ENCODE data around the gene DNASE1L2.

DNASE1L2 gene

DNA sequence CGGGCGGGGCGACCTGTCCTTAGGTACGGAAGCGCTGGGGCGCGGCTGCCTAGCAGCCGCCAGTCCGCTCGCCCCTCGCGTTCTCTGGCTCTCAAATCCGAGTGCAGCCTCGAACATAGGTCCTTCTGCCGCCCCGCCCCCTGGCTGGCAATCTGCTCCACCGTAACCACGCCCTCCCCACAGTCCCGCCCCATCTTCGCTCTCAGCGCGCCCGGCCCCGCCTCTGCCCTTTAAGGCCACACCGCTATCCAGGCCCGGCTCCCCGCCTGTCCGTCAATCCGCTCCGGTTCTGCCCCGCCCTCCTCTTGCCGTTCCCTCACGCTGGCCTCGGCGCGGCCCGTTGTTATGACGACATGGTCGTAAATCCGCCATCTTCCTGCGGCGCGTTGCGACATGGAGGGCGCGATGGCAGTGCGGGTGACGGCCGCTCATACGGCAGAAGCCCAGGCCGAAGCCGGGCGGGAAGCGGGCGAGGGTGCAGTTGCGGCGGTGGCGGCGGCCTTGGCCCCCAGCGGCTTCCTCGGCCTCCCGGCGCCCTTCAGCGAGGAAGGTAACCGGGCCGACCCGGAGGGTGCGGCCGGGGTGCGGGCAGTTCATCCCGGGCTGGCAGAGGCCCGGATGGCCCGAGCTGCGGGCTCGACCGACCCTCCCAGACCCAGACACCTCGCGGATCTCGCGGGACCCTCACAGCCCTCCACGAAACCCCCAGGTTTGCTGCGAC, 12.9 kb upstream of the DNASE1L2 start, which contains the start of gene E4F1:
TSS of gene E4F1 (plus strand) at position 371 of the 721 bp plus-strand sequence. CDS start at position 394, 23 bp downstream.
- in situ Hi-C loops (cut with MboI; ENCODE audit: low sequenced_read_pairs): no loop called here

DNA sequence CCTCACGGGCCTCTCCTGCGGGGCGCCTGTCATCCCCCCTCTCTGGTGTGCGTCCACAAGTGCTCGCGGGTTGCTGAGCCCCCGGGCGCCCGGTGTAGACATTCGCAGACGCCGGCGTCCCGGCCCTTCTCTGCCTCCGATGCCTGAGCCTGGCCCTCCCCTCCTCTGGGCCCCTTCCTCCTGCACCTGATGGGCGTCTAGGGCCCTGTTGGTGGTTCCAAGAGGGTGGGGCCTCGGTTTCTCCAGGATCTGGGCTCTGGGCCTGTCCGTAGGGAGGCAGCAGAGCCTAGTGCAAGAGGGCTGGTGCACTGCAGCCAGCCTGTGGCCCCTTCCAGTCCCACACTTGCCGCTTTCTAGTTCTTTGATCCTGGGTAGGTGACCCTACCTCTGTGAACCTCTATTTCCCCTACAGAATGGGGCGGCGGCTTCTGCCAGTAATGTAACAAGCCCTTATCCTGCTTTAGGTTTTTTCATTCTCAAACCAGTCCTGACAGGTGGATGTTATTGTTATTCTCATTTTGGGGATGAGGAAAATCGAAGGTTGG, 12.2 kb upstream of the DNASE1L2 start:
- in situ Hi-C loops (cut with MboI; ENCODE audit: low sequenced_read_pairs): no loop called here

- in situ Hi-C loops (cut with MboI; ENCODE audit: low sequenced_read_pairs): no loop called here
These were observed 9.9 kb upstream of the DNASE1L2 start for GRCh38 chr16:2226245-2226793.

GRCh38 chr16:2226918-2227317, 9.3 kb upstream of the DNASE1L2 start:
- in situ Hi-C loops (cut with MboI; ENCODE audit: low sequenced_read_pairs): no loop called here

DNA sequence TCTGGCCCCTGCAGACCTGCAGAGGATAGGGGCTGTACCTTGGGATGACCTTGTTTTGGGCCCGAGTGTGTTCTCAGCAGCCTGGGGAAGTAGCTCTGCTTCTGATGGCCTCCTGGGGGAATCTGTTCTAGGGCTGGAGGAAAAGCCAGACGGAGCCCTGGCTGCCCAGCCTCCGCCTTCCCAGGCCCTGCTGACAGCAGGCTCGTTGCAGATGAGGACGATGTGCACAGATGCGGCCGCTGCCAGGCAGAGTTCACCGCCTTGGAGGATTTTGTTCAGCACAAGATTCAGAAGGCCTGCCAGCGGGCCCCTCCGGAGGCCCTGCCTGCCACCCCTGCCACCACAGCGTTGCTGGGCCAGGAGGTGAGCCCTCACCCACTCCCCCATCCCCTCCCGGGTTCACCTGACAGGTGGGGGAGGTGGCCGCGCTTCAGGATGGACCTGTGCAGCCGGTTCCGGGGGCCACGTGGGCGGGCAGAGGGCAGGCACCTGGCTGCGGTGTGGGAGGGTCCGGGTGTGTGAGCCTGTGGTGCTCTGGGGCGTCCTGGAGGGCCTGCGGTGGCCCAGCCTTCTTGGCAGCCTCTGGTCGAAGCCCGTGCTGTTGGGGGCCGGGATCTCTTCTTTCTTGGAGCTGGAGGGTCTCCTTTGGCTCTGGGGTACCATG, 8.0 kb upstream of the DNASE1L2 start:
- in situ Hi-C loops (cut with MboI; ENCODE audit: low sequenced_read_pairs): no loop called here

GRCh38 chr16:2229091-2229490, 7.2 kb upstream of the DNASE1L2 start:
- in situ Hi-C loops (cut with MboI; ENCODE audit: low sequenced_read_pairs): no loop called here

DNA sequence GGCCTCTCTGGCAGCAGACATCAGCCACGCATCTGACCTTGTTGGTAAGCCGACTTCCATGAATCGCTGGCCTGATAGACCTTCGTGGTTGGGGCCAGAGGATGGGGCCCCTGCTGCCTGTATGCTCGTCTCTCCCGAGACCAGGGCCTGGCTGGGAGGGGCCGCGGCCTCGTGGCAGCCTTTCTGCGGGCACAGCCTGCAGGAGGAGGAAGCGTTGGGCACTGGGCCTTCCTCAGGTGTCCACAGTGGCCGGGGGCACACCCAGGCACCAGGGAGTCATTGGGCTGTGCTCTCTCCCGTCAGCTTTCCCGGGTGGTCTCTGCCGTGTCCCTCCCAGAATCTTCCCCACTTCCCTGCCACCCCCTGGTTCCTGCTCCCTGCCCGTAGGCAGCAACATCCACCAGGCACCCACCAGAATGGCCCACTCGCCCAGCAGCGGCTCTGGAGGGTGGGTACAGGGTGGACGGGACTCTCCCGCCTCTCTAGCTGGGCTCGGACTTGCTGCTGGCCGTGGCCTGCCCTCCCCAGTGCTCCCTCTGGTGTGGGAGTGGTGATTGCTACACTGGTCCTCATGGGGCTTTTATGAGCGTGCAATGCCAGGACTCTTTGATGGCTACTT, 6.5 kb upstream of the DNASE1L2 start:
- in situ Hi-C loops (cut with MboI; ENCODE audit: low sequenced_read_pairs): no loop called here

- in situ Hi-C loops (cut with MboI; ENCODE audit: low sequenced_read_pairs): no loop called here
These were observed 5.9 kb upstream of the DNASE1L2 start for GRCh38 chr16:2230376-2230775.

GRCh38 chr16:2231016-2231931, 5.0 kb upstream of the DNASE1L2 start:
- in situ Hi-C loops (cut with MboI; ENCODE audit: low sequenced_read_pairs): no loop called here

GRCh38 chr16:2232094-2232990, 3.9 kb upstream of the DNASE1L2 start:
- in situ Hi-C loops (cut with MboI; ENCODE audit: low sequenced_read_pairs): no loop called here

DNA sequence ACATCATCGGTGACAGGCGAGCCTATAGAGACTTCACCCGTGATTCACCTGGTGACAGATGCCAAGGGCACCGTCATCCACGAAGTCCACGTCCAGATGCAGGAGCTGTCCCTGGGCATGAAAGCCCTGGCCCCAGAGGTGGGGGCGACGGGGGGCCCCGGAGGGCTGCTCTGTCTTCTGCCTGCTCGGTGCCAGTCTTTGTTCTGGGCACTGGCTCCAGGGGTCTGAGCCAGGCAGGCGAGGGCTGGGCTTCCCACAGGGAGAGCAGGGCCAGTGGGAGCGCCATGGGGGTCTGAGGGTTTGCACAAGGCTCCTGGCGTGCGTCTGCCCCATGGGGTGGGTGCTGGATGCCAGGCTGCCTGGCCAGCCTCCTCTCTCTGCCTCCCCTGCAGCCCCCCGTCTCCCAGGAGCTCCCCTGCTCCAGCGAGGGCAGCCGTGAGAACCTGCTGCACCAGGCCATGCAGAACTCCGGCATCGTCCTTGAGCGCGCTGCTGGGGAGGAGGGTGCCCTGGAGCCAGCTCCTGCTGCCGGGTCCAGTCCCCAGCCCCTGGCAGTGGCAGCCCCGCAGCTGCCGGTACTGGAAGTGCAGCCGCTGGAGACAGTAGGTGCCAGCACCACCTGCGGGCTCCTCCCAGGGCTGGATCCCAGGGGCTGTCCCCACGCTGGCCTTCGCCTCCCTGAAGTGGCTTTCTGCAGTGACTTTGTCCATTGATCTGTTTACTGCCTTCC, 3.0 kb upstream of the DNASE1L2 start:
- in situ Hi-C loops (cut with MboI; ENCODE audit: low sequenced_read_pairs): no loop called here

- in situ Hi-C loops (cut with MboI; ENCODE audit: low sequenced_read_pairs): no loop called here
These were observed 2.1 kb upstream of the DNASE1L2 start for GRCh38 chr16:2233872-2234812.

DNA sequence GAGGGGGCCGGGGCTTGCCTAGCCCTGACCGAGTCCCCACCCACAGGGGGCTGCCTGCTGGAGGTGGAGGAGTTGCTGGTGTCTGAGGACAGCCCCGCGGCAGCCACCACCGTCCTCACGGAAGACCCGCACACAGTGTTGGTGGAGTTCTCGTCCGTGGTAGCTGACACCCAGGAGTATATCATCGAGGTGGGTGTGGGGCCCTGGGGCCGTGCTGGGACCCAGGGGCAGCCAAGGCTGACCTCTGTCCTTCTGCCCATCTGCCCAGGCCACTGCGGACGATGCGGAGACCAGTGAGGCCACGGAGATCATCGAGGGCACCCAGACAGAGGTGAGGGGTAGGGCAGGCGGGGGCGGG, 1.5 kb upstream of the DNASE1L2 start:
- in situ Hi-C loops (cut with MboI; ENCODE audit: low sequenced_read_pairs): no loop called here

GRCh38 chr16:2235234-2235651, 1.0 kb upstream of the DNASE1L2 start:
- in situ Hi-C loops (cut with MboI; ENCODE audit: low sequenced_read_pairs): no loop called here

GRCh38 chr16:2235695-2236336, 428 bp upstream of the DNASE1L2 start:
- in situ Hi-C loops (cut with MboI; ENCODE audit: low sequenced_read_pairs): no loop called here

GRCh38 chr16:2237102-2237482, 848 bp downstream of the DNASE1L2 start:
- in situ Hi-C loops (cut with MboI; ENCODE audit: low sequenced_read_pairs): no loop called here

- in situ Hi-C loops (cut with MboI; ENCODE audit: low sequenced_read_pairs): no loop called here
These were observed 1.4 kb downstream of the DNASE1L2 start for GRCh38 chr16:2237493-2238149.
